ENCODE results near the gene SH3BP2. TPM values are rescaled to one million over a fixed set of nuclear protein-coding genes. Genes with fewer than 3 reads are reported as not detected.

Gene SH3BP2
- total RNA-seq, 1 donor from 2014 or later = 85.3 TPM

DNA sequence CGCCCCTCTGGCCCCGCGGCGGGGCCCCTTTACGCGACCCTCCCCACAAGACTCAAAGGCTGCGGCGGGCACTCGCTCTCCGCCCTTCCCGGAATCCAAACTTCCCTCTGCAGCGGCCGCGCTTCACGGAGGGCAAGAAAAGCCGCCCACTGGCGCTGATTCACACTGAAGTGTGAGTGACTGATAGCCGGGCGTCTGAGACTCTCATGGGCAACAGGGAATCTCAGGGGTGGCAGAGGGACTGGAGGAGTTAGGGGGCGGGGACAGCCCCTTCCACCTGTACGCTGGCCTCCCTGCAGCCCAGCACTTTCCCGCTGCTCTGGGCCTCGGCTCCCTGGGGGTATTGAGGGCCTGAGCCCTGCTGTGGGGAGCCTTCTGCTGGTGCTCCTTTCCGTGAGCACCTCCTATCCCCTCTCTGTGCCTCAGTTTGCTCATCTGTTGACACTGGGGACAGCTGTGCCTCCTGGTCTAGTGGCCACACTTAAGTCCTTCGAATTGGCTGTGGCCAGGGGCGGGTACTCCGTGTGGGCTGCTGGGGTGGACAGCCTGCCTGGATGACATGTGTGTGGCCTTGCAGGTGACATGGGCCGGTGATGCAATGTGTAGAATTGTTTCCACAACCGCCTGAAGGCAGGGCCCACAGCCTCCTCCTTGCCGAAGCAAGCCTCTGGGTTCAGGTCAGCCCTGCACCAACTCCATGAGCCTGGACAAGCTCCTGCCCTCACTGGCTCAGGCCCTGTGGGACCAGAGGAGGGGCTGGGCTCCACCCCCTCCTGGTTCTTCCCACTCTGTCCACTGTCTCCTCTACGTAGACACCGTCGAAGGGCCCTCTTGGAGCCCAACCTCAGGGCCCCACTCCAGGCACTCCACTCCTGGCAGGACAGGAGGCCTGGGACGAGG, 951 bp downstream of the SH3BP2 start:
- peak; percentile 38 for DNase-seq
- peaks cover 7% of the 10 kb centered on the region for H3K27me3 Mint-ChIP-seq (ENCODE audit: unreplicated experiment)
- TF ChIP-seq, protein P1, sequence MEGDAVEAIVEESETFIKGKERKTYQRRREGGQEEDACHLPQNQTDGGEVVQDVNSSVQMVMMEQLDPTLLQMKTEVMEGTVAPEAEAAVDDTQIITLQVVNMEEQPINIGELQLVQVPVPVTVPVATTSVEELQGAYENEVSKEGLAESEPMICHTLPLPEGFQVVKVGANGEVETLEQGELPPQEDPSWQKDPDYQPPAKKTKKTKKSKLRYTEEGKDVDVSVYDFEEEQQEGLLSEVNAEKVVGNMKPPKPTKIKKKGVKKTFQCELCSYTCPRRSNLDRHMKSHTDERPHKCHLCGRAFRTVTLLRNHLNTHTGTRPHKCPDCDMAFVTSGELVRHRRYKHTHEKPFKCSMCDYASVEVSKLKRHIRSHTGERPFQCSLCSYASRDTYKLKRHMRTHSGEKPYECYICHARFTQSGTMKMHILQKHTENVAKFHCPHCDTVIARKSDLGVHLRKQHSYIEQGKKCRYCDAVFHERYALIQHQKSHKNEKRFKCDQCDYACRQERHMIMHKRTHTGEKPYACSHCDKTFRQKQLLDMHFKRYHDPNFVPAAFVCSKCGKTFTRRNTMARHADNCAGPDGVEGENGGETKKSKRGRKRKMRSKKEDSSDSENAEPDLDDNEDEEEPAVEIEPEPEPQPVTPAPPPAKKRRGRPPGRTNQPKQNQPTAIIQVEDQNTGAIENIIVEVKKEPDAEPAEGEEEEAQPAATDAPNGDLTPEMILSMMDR (IDR thresholded peaks at IDR 0.05; ENCODE audit: partially characterized antibody, unreplicated experiment) = no peak
- H3K4me1 Mint-ChIP-seq (ENCODE audit: low read depth, unreplicated experiment) = peaks cover 2% of the 10 kb centered on the region
- peaks cover 4% of the 10 kb centered on the region for H3K9me3 Mint-ChIP-seq (ENCODE audit: unreplicated experiment)
- no peak overlapping the region for H3K27ac Mint-ChIP-seq (ENCODE audit: unreplicated experiment)
- peak overlapping the region; percentile 79 for H3K4me3 Mint-ChIP-seq (ENCODE audit: unreplicated experiment)
- no peaks in the 10 kb centered on the region for H3K36me3 Mint-ChIP-seq (ENCODE audit: unreplicated experiment)

- H3K4me1 Mint-ChIP-seq (ENCODE audit: low read depth, unreplicated experiment) = peaks cover 2% of the 10 kb centered on the region
- no peak for DNase-seq
- no peaks in the 10 kb centered on the region for H3K36me3 Mint-ChIP-seq (ENCODE audit: unreplicated experiment)
- peaks cover 2% of the 10 kb centered on the region for H3K9me3 Mint-ChIP-seq (ENCODE audit: unreplicated experiment)
- H3K27ac Mint-ChIP-seq (ENCODE audit: unreplicated experiment) = no peak overlapping the region
- H3K4me3 Mint-ChIP-seq (ENCODE audit: unreplicated experiment) = peak overlapping the region; percentile 20
- TF ChIP-seq, protein P1 (IDR thresholded peaks at IDR 0.05; ENCODE audit: partially characterized antibody, unreplicated experiment) = no peak
- H3K27me3 Mint-ChIP-seq (ENCODE audit: unreplicated experiment) = peaks cover 5% of the 10 kb centered on the region
Observed at GRCh38 chr4:2794486-2795299, 1.8 kb downstream of the SH3BP2 start.

DNA sequence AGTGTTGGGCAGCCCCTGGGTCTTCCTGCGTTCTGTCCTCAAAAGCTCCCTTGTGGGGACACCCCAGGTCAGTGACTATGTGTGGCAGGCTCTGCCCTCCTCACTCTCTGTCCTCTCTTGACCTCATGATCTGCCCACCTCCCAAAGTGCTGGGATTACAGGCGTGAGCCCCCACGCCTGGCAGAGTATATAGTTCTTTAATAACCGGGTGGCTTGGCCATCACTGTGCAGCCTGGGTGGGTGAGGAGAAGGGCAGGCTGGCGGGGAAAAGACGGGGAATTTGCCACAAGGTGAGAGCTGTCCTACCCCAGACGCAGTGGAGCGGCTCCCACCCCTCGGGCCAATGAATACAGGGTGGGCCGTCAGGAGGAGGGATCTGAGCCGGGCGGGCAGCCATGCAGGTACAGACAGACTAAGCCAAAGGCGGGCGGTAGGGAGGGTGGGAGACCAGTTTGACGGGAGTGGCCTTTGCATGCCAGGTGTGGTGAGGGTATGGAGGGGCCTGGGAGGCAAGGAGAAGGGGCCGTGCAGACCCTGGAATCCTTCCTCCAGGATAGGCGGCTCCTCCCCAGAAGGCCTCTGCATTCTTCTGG, 2.5 kb downstream of the SH3BP2 start:
- peaks cover 2% of the 10 kb centered on the region for H3K4me1 Mint-ChIP-seq (ENCODE audit: low read depth, unreplicated experiment)
- peaks cover 2% of the 10 kb centered on the region for H3K9me3 Mint-ChIP-seq (ENCODE audit: unreplicated experiment)
- H3K27ac Mint-ChIP-seq (ENCODE audit: unreplicated experiment) = no peak overlapping the region
- peaks cover 5% of the 10 kb centered on the region for H3K27me3 Mint-ChIP-seq (ENCODE audit: unreplicated experiment)
- no peaks in the 10 kb centered on the region for H3K36me3 Mint-ChIP-seq (ENCODE audit: unreplicated experiment)
- DNase-seq = peak; percentile 17
- TF ChIP-seq, protein P1 (IDR thresholded peaks at IDR 0.05; ENCODE audit: partially characterized antibody, unreplicated experiment) = no peak
- H3K4me3 Mint-ChIP-seq (ENCODE audit: unreplicated experiment) = no peak overlapping the region

GRCh38 chr4:2795893-2796848, 3.3 kb downstream of the SH3BP2 start:
- Mint-ChIP-seq H3K4me3 (ENCODE audit: unreplicated experiment) (no peak overlapping the region), H3K36me3 (ENCODE audit: unreplicated experiment) (no peaks in the 10 kb centered on the region), H3K27me3 (ENCODE audit: unreplicated experiment) (peaks cover 5% of the 10 kb centered on the region), H3K27ac (ENCODE audit: unreplicated experiment) (no peak overlapping the region), H3K9me3 (ENCODE audit: unreplicated experiment) (peaks cover 2% of the 10 kb centered on the region), H3K4me1 (ENCODE audit: low read depth, unreplicated experiment) (no peaks in the 10 kb centered on the region)
- TF ChIP-seq, protein P1 (IDR thresholded peaks at IDR 0.05; ENCODE audit: partially characterized antibody, unreplicated experiment) = no peak
- peak; percentile 17 for DNase-seq
